GM18858 (cell line): ENCODE results near the gene PRAMEF11.

Experiments used
- ATAC-seq: cut with Tn5 transposase; IDR thresholded peaks from one replicate; pipeline ENCODE4 v1.9.1; 2021; ENCODE audit not compliant: unreplicated experiment

The PRAMEF11 gene

GRCh38 chr1:12774801-12775345, 56.3 kb downstream of the PRAMEF11 start:
- ATAC-seq = no peak
